OCI-LY3 (cell line): Measurements from ENCODE around the gene P3H1.

Source experiments
- H2AFZ ChIP-seq: fragments of 200-600, 300-600 bp; shearing (Covaris generic); 2 replicates; pipeline ENCODE4 v1.6.0; 2014; ENCODE audit warnings: antibody characterized with exemption, low read depth, low read length
- H3K27ac ChIP-seq: fragments of 200-600, 300-600 bp; sonication (generic); 2 replicates; pipeline ENCODE4 v1.5.1; 2014; ENCODE audit warnings: mild to moderate bottlenecking, low read length, moderate library complexity, mixed read lengths
- H3K27me3 ChIP-seq: fragments of 200-600, 300-600 bp; sonication (generic); 2 replicates; pipeline ENCODE4 v1.6.1; 2014; ENCODE audit warnings: low read depth, low read length, mixed read lengths
- H3K36me3 ChIP-seq: fragments of 200-600, 300-600 bp; sonication (generic); replicated peaks from 2 replicates; pipeline ENCODE3; 2014; ENCODE audit warnings: low read depth, low read length, mixed read lengths
- H3K4me1 ChIP-seq: fragments of 300-600, 200-600 bp; sonication (generic); 2 replicates; pipeline ENCODE4 v1.6.1; 2014; ENCODE audit warnings: low read length, mixed read lengths
- H3K4me2 ChIP-seq: fragments of 200-600, 300-600 bp; sonication (generic); 2 replicates; pipeline ENCODE4 v1.6.1; 2014; ENCODE audit warnings: low read length, mixed read lengths
- H3K4me3 ChIP-seq: fragments of 300-600, 200-600 bp; sonication (generic); 2 replicates; pipeline ENCODE4 v1.5.1; 2014; ENCODE audit warnings: antibody characterized with exemption, mild to moderate bottlenecking, low read length, moderate library complexity
- H3K79me2 ChIP-seq: fragments of 300-600, 200-600 bp; shearing (Covaris generic); 2 replicates; pipeline ENCODE4 v1.6.1; 2014; ENCODE audit warnings: mild to moderate bottlenecking, low read length, mixed read lengths
- H3K9ac ChIP-seq: fragments of 300-600, 200-600 bp; shearing (Covaris generic); 2 replicates; pipeline ENCODE4 v1.6.0; 2014; ENCODE audit warnings: mild to moderate bottlenecking, low read length, moderate library complexity
- H3K9me3 ChIP-seq: fragments of 200-600, 300-600 bp; shearing (Covaris generic); 2 replicates; pipeline ENCODE4 v1.6.1; 2014; ENCODE audit warnings: low read length, mixed read lengths; ENCODE audit not compliant: insufficient read depth
- H4K20me1 ChIP-seq: fragments of 200-600, 300-600 bp; sonication (generic); 2 replicates; pipeline ENCODE4 v1.6.1; 2016; ENCODE audit warnings: low read length, mixed read lengths; ENCODE audit not compliant: insufficient read depth
- CTCF ChIP-seq: fragments of 200-600, 300-600 bp; sonication (generic); IDR thresholded peaks from 2 replicates; pipeline ENCODE4 v1.5.1; 2014; ENCODE audit warnings: antibody characterized with exemption, low read length, low read depth
- EZH2phosphoT487 ChIP-seq: fragments of 200-600 bp; shearing (Covaris generic); IDR thresholded peaks from 2 replicates; pipeline ENCODE4 v1.6.1; 2018; ENCODE audit warnings: antibody characterized with exemption, mixed run types, low read depth

Gene P3H1

GRCh38 chr1:42806593-42806992 lies 39.8 kb upstream of the P3H1 start:
- Histone ChIP-seq H3K27me3 (no peaks in the 10 kb centered on the region), H3K27ac (no peak overlapping the region), H3K36me3 (no peaks in the 10 kb centered on the region), H3K9ac (no peak overlapping the region), H4K20me1 (no peaks in the 10 kb centered on the region), H2AFZ (no peak overlapping the region), H3K4me1 (no peaks in the 10 kb centered on the region), H3K9me3 (no peaks in the 10 kb centered on the region), H3K79me2 (no peaks in the 10 kb centered on the region), H3K4me2 (no peak overlapping the region), H3K4me3 (no peak overlapping the region)
- TF ChIP-seq EZH2phosphoT487 (no peak), CTCF (no peak)

GRCh38 chr1:42806171-42806570 lies 39.3 kb upstream of the P3H1 start:
- H3K27me3 ChIP-seq: no peaks in the 10 kb centered on the region

GRCh38 chr1:42801832-42802473 lies 35.1 kb upstream of the P3H1 start:
- Histone ChIP-seq H2AFZ (no peak overlapping the region), H3K27ac (no peak overlapping the region), H3K4me2 (no peak overlapping the region), H3K9me3 (no peaks in the 10 kb centered on the region), H3K27me3 (no peaks in the 10 kb centered on the region), H3K36me3 (no peaks in the 10 kb centered on the region), H4K20me1 (no peaks in the 10 kb centered on the region), H3K9ac (no peak overlapping the region), H3K4me1 (no peaks in the 10 kb centered on the region), H3K79me2 (no peaks in the 10 kb centered on the region), H3K4me3 (no peak overlapping the region)
- TF ChIP-seq EZH2phosphoT487 (no peak), CTCF (no peak)

More at GRCh38 chr1:42806171-42806570, 39.3 kb upstream of the P3H1 start:
- no peaks in the 10 kb centered on the region for H3K79me2 ChIP-seq
- no peak overlapping the region for H3K9ac ChIP-seq
- no peaks in the 10 kb centered on the region for H3K4me1 ChIP-seq
- H2AFZ ChIP-seq: no peak overlapping the region
- no peak overlapping the region for H3K27ac ChIP-seq
- H3K36me3 ChIP-seq: no peaks in the 10 kb centered on the region
- H3K4me3 ChIP-seq: no peak overlapping the region
- no peaks in the 10 kb centered on the region for H3K9me3 ChIP-seq
- no peaks in the 10 kb centered on the region for H4K20me1 ChIP-seq
- TF ChIP-seq CTCF (no peak), EZH2phosphoT487 (no peak)
- no peak overlapping the region for H3K4me2 ChIP-seq

GRCh38 chr1:42797979-42798378 lies 31.2 kb upstream of the P3H1 start:
- no peak overlapping the region for H3K9ac ChIP-seq
- TF ChIP-seq CTCF: no peak
- TF ChIP-seq EZH2phosphoT487: no peak
- H2AFZ ChIP-seq: no peak overlapping the region
- no peaks in the 10 kb centered on the region for H3K4me1 ChIP-seq
- H3K27ac ChIP-seq: no peak overlapping the region
- no peak overlapping the region for H3K4me3 ChIP-seq
- H3K27me3 ChIP-seq: no peaks in the 10 kb centered on the region
- no peaks in the 10 kb centered on the region for H3K79me2 ChIP-seq
- no peaks in the 10 kb centered on the region for H3K9me3 ChIP-seq
- no peaks in the 10 kb centered on the region for H3K36me3 ChIP-seq
- H3K4me2 ChIP-seq: no peak overlapping the region
- no peaks in the 10 kb centered on the region for H4K20me1 ChIP-seq
